GM15510 (cell line): ENCODE data around the gene CPEB4.

ENCODE experiments used
- POLR2A ChIP-seq: IDR thresholded peaks from 3 replicates; pipeline ENCODE4 v1.6.1; 2011; ENCODE audit warnings: borderline replicate concordance; ENCODE audit not compliant: insufficient read length; ENCODE audit errors: extremely low read depth

Gene CPEB4

DNA sequence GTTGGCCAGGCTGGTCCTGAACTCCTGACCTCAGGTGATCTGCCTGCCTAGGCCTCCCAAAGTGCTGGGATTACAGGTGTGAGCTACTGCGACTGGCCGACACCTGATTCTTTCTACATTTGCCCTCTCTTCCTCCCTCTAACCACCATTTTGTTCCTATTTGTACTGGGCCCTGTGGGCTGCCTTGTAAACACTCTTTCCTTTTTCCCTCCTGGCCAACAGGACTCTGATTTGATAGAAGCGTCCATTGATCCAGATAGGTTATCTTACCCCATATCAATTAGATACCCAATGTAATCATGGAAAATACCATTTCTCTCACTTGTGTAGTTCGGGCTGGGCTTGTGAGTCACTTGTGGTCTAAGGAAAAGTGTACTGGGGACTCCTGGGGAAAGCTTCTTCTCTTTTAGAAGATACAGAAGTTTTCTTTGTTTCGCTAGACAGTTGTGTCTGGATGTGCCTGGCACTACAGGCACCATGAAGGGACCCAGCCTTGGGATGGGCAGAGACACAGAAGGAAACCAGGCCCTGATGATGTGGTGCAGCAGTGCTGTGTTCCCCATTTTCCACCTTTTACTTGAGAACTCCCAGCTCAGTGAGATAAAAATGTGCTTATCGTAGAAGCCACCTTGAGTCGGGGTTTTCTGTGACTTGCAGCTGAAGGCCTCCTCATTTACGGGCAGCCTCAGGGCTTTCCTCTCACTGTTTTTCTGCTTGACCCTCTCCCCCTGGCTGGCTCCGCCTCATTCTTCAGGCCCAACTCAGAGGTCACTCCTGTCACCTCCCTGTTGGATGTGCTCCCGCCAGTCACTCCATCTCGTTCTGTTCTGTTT lies 32.8 kb upstream of the CPEB4 start:
- TF ChIP-seq POLR2A = no peak

DNA sequence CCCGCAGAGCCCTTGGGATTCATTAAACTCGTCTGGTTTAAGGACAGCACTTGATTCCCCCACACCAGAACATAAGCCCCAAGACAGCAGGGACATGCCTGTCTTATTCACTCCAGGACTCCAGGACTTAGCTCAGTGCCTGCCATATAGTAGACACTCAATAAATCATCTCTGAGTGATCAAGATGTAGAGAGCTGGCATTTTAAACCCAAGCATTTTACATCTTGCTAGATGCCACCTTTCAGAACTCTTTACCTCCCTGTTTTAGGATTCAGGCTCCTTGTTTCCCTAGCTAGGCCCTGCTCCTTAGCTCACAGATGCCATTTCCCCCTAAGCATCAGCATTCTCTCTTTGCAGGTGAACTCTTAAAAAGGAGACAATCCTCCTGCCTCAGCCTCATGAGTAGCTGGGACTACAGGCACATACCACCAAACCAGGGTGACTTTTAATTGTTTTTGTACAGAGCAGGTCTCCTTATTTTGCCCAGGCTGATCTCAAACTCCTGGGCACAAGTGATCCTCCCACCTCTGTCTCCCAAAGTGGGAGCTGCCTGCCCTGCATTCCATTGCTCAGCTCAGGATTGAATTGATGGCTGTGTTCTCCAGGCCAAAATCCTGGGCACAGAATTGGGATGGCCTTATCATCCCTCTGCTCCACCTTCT lies 32.0 kb upstream of the CPEB4 start:
- no peak for TF ChIP-seq POLR2A

DNA sequence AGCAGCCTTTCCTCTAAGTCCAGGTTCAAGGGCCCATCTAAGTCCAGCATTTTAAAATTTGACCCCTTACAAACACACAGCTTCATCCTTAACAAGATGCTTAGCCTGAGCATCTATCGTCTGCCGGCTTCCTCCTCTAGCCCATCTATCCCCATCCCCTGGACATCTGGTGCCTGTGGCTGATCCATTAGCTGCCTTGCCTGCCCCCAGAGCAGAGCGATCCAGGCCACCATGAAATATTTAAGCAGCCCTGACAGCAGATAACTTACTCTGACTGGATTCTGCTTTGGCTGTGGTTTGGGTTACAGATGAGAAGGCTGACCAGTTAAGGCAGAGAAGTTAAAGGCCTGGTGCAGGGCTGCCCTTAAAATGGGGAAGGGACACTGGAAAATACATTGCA lies 30.9 kb upstream of the CPEB4 start:
- no peak for TF ChIP-seq POLR2A

- TF ChIP-seq POLR2A = no peak
Observed at GRCh38 chr5:173858021-173858669, 30.0 kb upstream of the CPEB4 start.

DNA sequence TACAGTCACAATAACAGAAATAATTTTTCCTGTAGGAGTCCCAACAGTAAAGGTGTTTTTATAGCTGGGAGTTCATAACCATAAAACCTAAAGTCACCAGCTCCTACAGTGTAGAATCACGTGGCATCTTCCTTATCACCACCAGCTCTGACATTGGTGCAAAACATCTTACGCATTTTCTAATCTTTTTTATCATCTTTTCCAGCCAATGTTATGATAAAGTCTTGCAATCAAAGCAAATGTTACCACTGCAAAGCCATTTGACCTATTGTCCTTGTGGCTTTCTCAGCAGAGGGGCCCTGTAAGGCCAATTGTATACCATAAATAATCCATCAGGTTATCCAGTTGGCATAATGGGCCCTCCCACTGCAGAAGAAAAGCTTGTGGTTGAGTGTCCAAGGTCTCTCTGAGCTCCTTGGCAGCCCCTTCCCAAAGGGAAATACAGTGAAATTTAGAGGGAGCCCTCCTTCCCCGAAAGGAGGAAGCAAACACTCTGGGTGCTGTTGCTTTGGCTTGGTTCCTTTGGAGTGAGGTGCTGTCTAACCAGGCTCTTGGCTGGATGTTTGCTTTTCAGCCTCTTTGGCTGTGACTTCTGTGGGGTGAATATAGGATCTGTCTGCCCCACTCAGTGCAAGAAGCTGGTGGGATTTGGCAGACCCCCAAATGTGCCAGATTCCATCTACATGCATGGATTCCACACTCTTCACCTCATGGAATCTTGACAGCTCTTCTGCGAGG lies 29.3 kb upstream of the CPEB4 start:
- no peak for TF ChIP-seq POLR2A

DNA sequence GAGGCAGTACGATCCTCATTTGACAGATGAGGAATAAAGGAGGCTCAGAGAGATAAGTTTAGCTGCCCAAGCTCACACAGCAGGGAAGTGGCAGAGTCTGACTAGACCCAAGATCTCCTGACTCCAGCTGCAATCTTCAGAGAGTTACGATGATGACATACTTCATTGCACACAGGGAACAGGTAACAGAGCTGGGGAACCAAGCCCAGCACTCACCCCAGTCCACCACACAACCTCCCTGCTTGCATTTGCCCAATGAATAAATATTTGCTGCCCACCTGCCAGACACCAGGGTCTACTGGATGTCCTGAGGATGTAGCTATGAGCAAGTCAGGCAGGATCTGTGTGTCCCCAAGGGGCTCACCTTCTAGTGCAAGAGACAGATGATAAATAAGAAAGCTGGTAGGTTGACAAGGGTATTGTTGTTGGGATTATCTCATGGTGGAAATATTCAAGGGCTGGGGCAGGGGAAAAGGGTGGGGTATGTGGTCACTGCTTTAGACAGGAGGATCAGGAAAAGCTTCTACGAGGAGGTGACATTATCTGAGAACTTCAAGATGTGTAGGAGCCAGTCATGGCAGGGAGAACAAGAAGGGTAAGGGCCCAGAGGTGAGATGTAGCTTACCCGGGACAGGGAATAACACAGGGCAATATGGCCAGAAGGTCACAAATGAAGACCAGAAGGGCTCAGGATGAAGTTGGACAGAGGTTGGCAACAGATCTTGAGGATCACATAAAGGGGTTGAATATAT lies 28.6 kb upstream of the CPEB4 start:
- no peak for TF ChIP-seq POLR2A

DNA sequence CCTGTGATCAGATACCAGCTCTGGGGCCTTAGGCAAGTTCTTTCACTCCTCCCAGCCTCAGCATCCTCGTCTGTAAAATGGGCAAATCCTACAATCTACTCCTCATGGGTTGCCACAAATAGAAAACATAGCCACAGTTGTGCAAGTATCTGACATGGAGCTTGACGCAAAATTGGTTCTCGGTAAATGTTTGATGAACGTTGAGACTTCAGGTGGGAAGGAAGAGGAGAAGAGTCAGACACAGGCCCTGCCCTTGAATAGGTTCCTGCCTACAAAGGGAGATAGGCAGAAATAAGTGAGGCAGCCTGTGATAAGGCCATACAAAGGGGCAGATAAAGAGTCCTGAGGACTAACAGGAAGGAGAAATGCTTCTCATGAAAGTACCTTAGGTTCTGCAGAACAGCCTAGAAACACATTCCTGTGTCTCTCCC lies 26.1 kb upstream of the CPEB4 start:
- no peak for TF ChIP-seq POLR2A

DNA sequence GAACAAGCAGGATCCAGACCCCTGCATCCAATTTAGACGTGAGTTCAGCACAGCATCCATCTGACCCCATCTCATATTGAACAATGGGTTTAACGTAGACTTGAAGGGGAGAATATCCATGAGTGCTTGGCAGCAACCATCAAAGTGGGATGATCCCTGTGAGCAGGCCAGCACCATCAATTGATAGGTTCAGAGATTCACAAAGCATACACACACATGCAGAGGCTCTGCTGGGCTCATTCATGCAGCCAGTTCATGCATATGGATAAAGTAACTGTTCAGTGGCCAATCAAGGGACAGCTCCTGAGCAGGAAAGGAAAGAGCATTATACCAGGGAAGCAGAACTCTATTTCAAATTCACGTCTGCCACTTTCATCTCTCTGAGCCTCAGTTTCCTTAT lies 24.8 kb upstream of the CPEB4 start:
- TF ChIP-seq POLR2A = no peak

- no peak for TF ChIP-seq POLR2A
Observed at GRCh38 chr5:173864126-173865050, 23.8 kb upstream of the CPEB4 start.

GRCh38 chr5:173866243-173866857 lies 21.8 kb upstream of the CPEB4 start:
- no peak for TF ChIP-seq POLR2A

- no peak for TF ChIP-seq POLR2A
Observed at GRCh38 chr5:173866858-173867679, 21.1 kb upstream of the CPEB4 start.
